Osteoblast (primary cell): ENCODE data around the gene MRPL54. TPM values are rescaled to one million over a fixed set of nuclear protein-coding genes. Genes with fewer than 3 reads are reported as not detected.
A peak's percentile ranks its signal among the peaks of the same experiment; 100 is the strongest.
"Not testable (repeated sequence)": the region's sequence is repeated elsewhere in the genome, so short reads cannot be mapped to it uniquely, and the experiment has no call there.

Experiments used
- DNase-seq: peaks from one replicate; pipeline ENCODE4 v3.0.0; 2011; ENCODE audit warnings: low spot score, mixed read lengths; ENCODE audit not compliant: insufficient read length; ENCODE audit errors: missing footprints
- H2AFZ ChIP-seq: 2 replicates; pipeline ENCODE4 v1.6.0; 2011; ENCODE audit warnings: mild to moderate bottlenecking, low read length
- H3K27ac ChIP-seq: 2 replicates; pipeline ENCODE4 v1.5.1; 2011; ENCODE audit warnings: mild to moderate bottlenecking, low read depth, low read length, moderate library complexity
- H3K27me3 ChIP-seq: 2 replicates; pipeline ENCODE4 v1.6.0; 2012; ENCODE audit warnings: mild to moderate bottlenecking, control low read depth, inconsistent platforms, low read length, moderate library complexity; ENCODE audit not compliant: insufficient read depth
- H3K36me3 ChIP-seq: 2 replicates; pipeline ENCODE4 v1.5.1; 2011; ENCODE audit warnings: mild to moderate bottlenecking, low read length, control low read depth, moderate library complexity; ENCODE audit not compliant: insufficient read depth
- H3K4me1 ChIP-seq: 2 replicates; pipeline ENCODE4 v1.5.1; 2011; ENCODE audit warnings: mild to moderate bottlenecking, low read length, control low read depth, moderate library complexity; ENCODE audit not compliant: insufficient read depth
- H3K4me2 ChIP-seq: 2 replicates; pipeline ENCODE4 v1.6.0; 2011; ENCODE audit warnings: mild to moderate bottlenecking, low read length; ENCODE audit not compliant: insufficient read depth
- H3K4me3 ChIP-seq: fragments of 200-600 bp; sonication (generic); 3 replicates; pipeline ENCODE4 v1.5.1; 2012; ENCODE audit warnings: mild to moderate bottlenecking, low read length, inconsistent platforms; ENCODE audit not compliant: insufficient read depth
- H3K79me2 ChIP-seq: 2 replicates; pipeline ENCODE4 v1.6.0; 2012; ENCODE audit warnings: mild to moderate bottlenecking, low read length, control low read depth, inconsistent platforms; ENCODE audit not compliant: insufficient read depth
- H3K9me3 ChIP-seq: 2 replicates; pipeline ENCODE4 v1.5.1; 2011; ENCODE audit warnings: low read depth, low read length, control low read depth
- H4K20me1 ChIP-seq: 2 replicates; pipeline ENCODE4 v1.6.0; 2012; ENCODE audit warnings: mild to moderate bottlenecking, low read length, control low read depth; ENCODE audit not compliant: insufficient read depth
- CTCF ChIP-seq: IDR thresholded peaks from 2 replicates; pipeline ENCODE4 v1.5.1; 2011; ENCODE audit warnings: mild to moderate bottlenecking, low read depth, low read length, moderate library complexity; ENCODE audit errors: extremely low read depth
- small RNA-seq: library from RNA; depleted of rRNA; stranded (forward); fragments of <200 nt; gene quantifications from one replicate; pipeline ENCODE3, GENCODE V24; 2012
- total RNA-seq: library from RNA; depleted of rRNA; stranded (reverse); fragments of >200 nt; gene quantifications from 2 replicates; pipeline ENCODE4 v1.2.3, GENCODE V29; 2012

Gene MRPL54
- total RNA-seq, 1 donor: 41.6 TPM

GRCh38 chr19:3813473-3814392 is 51.3 kb downstream of the MRPL54 start:
- no peak overlapping the region for H3K4me3 ChIP-seq
- H3K36me3 ChIP-seq: no peaks in the 10 kb centered on the region
- TF ChIP-seq CTCF: no peak

GRCh38 chr19:3814648-3815047 is 52.2 kb downstream of the MRPL54 start:
- Histone ChIP-seq H3K27ac (no peak overlapping the region), H3K9me3 (no peaks in the 10 kb centered on the region)
- TF ChIP-seq CTCF: no peak

More at GRCh38 chr19:3813473-3814392, 51.3 kb downstream of the MRPL54 start:
- DNase-seq: peak; percentile 62
- Histone ChIP-seq H3K4me2 (no peak overlapping the region), H3K27me3 (no peaks in the 10 kb centered on the region), H3K27ac (no peak overlapping the region), H3K4me1 (no peaks in the 10 kb centered on the region), H3K79me2 (no peaks in the 10 kb centered on the region), H4K20me1 (no peaks in the 10 kb centered on the region), H2AFZ (no peak overlapping the region), H3K9me3 (no peaks in the 10 kb centered on the region)

GRCh38 chr19:3816148-3816547 is 53.7 kb downstream of the MRPL54 start:
- not testable (repeated sequence) for DNase-seq

More at GRCh38 chr19:3814648-3815047, 52.2 kb downstream of the MRPL54 start:
- Histone ChIP-seq H3K4me1 (no peaks in the 10 kb centered on the region), H3K4me2 (no peak overlapping the region), H3K27me3 (no peaks in the 10 kb centered on the region), H3K4me3 (no peak overlapping the region), H2AFZ (no peak overlapping the region), H3K36me3 (no peaks in the 10 kb centered on the region), H4K20me1 (no peaks in the 10 kb centered on the region), H3K79me2 (no peaks in the 10 kb centered on the region)
- DNase-seq: peak; percentile 39

GRCh38 chr19:3816566-3817218 is 54.2 kb downstream of the MRPL54 start:
- H3K36me3 ChIP-seq: no peaks in the 10 kb centered on the region
- H3K4me3 ChIP-seq: no peak overlapping the region
- no peaks in the 10 kb centered on the region for H3K79me2 ChIP-seq
- H3K27me3 ChIP-seq: no peaks in the 10 kb centered on the region
- no peak overlapping the region for H3K27ac ChIP-seq
- H2AFZ ChIP-seq: no peak overlapping the region
- H3K4me1 ChIP-seq: no peaks in the 10 kb centered on the region
- H3K4me2 ChIP-seq: no peak overlapping the region
- no peaks in the 10 kb centered on the region for H4K20me1 ChIP-seq
- TF ChIP-seq CTCF: no peak
- H3K9me3 ChIP-seq: no peaks in the 10 kb centered on the region
- DNase-seq: peak; percentile 52

More at GRCh38 chr19:3816148-3816547, 53.7 kb downstream of the MRPL54 start:
- H3K79me2 ChIP-seq, H3K36me3 ChIP-seq, H2AFZ ChIP-seq, H3K4me3 ChIP-seq, H4K20me1 ChIP-seq, H3K9me3 ChIP-seq, H3K27me3 ChIP-seq, H3K27ac ChIP-seq, H3K4me1 ChIP-seq, H3K4me2 ChIP-seq: not testable (repeated sequence)

Small RNA genes lying within 50 kb of the gene (small RNA-seq; reads per million reads assigned to genes)
- not detected for gene AC005777.1

Other genes starting within 250 kb of the MRPL54 start
- not detected in 2 replicates for gene TEKTIP1, start 223.5 kb upstream of the MRPL54 start, total RNA-seq
- 92.5 and 104 TPM in 2 replicates for gene MFSD12, start 205.1 kb upstream of the MRPL54 start, total RNA-seq
- gene HMG20B, start 189.7 kb upstream of the MRPL54 start, total RNA-seq: 57.2 and 65.9 TPM in 2 replicates
- gene GIPC3, start 177.2 kb upstream of the MRPL54 start, total RNA-seq: under 0.01 TPM in 1 of 2 replicates, not detected in the other
- 1.4 and 1.5 TPM in 2 replicates for gene TBXA2R, start 155.8 kb upstream of the MRPL54 start, total RNA-seq
- 17.4 and 19.9 TPM in 2 replicates for gene CACTIN, start 135.9 kb upstream of the MRPL54 start, total RNA-seq
- 30.4 and 31.5 TPM in 2 replicates for gene PIP5K1C, start 62.2 kb upstream of the MRPL54 start, total RNA-seq
- gene TJP3, start 54.3 kb upstream of the MRPL54 start, total RNA-seq: not detected in 2 replicates
- 22.4 and 24.2 TPM in 2 replicates for gene APBA3, start 990 bp upstream of the MRPL54 start, total RNA-seq
- not detected in 2 replicates for gene RAX2, start 9.5 kb downstream of the MRPL54 start, total RNA-seq
- gene MATK, start 23.7 kb downstream of the MRPL54 start, total RNA-seq: not detected in 2 replicates
- gene ZFR2, start 106.4 kb downstream of the MRPL54 start, total RNA-seq: not detected in 2 replicates
- gene ATCAY, start 118.0 kb downstream of the MRPL54 start, total RNA-seq: not detected in 2 replicates
- gene NMRK2, start 170.4 kb downstream of the MRPL54 start, total RNA-seq: not detected in 2 replicates
- gene DAPK3, start 208.4 kb downstream of the MRPL54 start, total RNA-seq: 122 and 131 TPM in 2 replicates
- 2,656 and 2,968 TPM in 2 replicates for gene EEF2, start 222.8 kb downstream of the MRPL54 start, total RNA-seq
- gene PIAS4, start 245.1 kb downstream of the MRPL54 start, total RNA-seq: 14.7 and 21.4 TPM in 2 replicates